ENCODE results near the gene CFAP53.

CFAP53 gene

DNA sequence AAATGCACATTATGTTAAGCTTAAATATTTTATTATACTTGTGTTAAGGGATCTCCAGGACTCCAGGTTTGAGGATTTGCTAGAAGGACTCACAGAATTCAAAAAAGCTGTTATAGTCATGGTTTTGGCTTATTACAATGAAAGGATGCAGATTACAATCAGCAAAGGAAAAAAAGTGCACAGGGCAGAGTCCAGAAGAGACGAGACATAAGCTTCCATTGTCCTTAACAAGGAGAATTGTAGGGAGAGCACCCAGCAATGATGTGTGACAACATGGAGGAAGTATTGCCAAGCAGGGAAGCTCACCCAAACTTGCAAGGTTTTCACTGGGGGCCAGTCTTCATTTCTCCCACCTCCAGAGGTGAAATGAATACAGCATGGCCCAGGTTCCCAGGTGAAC, 58.6 kb downstream of the CFAP53 start:
- H3K4me3 Mint-ChIP-seq: no peak overlapping the region
- peaks cover 15% of the 10 kb centered on the region for H3K4me1 Mint-ChIP-seq
- H3K36me3 Mint-ChIP-seq (ENCODE audit: low read depth): no peaks in the 10 kb centered on the region
- TF ChIP-seq, protein P1, sequence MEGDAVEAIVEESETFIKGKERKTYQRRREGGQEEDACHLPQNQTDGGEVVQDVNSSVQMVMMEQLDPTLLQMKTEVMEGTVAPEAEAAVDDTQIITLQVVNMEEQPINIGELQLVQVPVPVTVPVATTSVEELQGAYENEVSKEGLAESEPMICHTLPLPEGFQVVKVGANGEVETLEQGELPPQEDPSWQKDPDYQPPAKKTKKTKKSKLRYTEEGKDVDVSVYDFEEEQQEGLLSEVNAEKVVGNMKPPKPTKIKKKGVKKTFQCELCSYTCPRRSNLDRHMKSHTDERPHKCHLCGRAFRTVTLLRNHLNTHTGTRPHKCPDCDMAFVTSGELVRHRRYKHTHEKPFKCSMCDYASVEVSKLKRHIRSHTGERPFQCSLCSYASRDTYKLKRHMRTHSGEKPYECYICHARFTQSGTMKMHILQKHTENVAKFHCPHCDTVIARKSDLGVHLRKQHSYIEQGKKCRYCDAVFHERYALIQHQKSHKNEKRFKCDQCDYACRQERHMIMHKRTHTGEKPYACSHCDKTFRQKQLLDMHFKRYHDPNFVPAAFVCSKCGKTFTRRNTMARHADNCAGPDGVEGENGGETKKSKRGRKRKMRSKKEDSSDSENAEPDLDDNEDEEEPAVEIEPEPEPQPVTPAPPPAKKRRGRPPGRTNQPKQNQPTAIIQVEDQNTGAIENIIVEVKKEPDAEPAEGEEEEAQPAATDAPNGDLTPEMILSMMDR (IDR thresholded peaks at IDR 0.05; ENCODE audit: unreplicated experiment in 3 of 3): no peak
- H3K27ac Mint-ChIP-seq: no peak overlapping the region
- H3K9me3 Mint-ChIP-seq: no peaks in the 10 kb centered on the region
- H3K27me3 Mint-ChIP-seq (ENCODE audit: low read depth): peaks cover 71% of the 10 kb centered on the region

- H3K9me3 Mint-ChIP-seq: peaks cover 7% of the 10 kb centered on the region
- TF ChIP-seq, protein P1 (IDR thresholded peaks at IDR 0.05; ENCODE audit: unreplicated experiment in 3 of 3): peak; percentile 59 to 84 (median 73)
- peaks cover 72% of the 10 kb centered on the region for H3K27me3 Mint-ChIP-seq (ENCODE audit: low read depth)
- peak overlapping the region; percentile 5 to 54 (median 47) for H3K4me3 Mint-ChIP-seq
- H3K4me1 Mint-ChIP-seq: peaks cover 20% of the 10 kb centered on the region
- H3K36me3 Mint-ChIP-seq (ENCODE audit: low read depth): no peaks in the 10 kb centered on the region
- no peak overlapping the region for H3K27ac Mint-ChIP-seq
Measured at GRCh38 chr18:50203801-50204604, 62.3 kb downstream of the CFAP53 start.

DNA sequence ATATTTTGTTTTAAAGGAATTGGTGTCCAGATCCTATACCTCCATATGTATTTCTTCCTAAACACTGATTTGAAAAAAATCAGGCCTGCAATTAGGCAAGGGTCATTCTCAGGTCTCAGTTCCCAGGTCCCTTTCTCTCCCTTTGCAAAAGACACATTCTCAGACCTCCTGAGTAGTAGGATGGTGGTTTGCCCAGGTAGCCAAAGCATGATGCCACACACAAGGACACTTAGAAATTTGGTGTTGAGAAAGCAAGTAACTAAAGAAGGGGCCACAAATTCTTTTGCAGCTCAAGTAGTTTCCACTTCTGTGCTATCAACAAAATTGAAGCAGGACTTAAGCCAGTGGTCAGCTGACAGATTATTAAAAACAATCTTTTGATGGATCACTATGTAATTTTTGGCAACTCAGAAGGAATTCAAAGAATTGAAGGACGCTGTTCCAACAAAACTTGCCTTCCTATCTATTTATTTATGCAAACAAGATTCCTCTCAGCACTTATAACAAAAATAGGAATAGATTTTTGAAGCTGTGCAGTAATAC, 64.7 kb downstream of the CFAP53 start:
- H3K36me3 Mint-ChIP-seq (ENCODE audit: low read depth): no peaks in the 10 kb centered on the region
- peaks cover 12% of the 10 kb centered on the region for H3K9me3 Mint-ChIP-seq
- TF ChIP-seq, protein P1 (IDR thresholded peaks at IDR 0.05; ENCODE audit: unreplicated experiment in 3 of 3): no peak
- H3K4me1 Mint-ChIP-seq: peaks cover 22% of the 10 kb centered on the region
- H3K27ac Mint-ChIP-seq: no peak overlapping the region
- H3K27me3 Mint-ChIP-seq (ENCODE audit: low read depth): peaks cover 83% of the 10 kb centered on the region
- no peak overlapping the region for H3K4me3 Mint-ChIP-seq

DNA sequence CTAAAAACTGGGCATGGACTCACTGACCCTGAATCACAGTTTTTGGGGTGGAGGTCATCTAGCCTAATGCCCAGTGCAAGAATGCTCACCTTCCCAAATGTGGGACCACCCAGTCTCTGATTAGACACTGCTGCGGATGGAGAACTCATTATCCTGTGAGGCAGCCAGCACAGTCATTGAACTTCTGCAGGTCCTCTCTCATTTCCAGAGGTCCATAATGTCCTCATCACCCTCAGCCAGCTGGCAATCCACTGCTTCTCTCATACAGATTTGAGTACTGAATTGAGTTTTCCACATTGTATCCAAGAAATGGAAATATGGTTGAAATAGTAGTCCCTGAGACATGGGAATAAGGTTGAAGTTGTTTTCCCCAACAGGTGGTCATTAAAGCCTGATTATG, 66.4 kb downstream of the CFAP53 start:
- H3K27ac Mint-ChIP-seq: no peak overlapping the region

DNA sequence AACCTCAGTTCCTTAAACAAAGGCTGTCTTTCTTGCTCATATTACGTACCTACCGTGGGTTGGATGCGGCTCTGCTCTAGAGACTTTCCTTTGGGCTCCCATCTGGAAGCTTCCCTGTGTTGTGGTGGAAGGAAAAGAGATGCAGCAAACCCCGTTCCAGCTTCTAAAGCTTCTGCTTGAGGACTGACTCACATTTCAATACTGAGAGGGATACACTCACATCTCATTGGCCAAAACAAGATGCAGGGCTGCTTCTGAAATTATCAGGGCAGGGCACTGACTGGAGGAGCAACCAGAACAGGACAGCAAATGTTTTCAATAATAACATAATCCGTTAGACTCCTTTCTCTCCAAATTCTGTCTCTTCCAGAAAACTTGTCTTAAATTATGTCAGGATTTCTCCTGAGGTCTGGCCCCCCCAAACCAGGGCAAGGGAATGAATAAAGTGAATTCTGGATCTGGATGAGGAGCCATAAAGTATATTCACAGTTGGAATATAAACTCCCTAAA, 66.9 kb downstream of the CFAP53 start:
- peaks cover 27% of the 10 kb centered on the region for H3K4me1 Mint-ChIP-seq
- peaks cover 75% of the 10 kb centered on the region for H3K27me3 Mint-ChIP-seq (ENCODE audit: low read depth)
- TF ChIP-seq, protein P1 (IDR thresholded peaks at IDR 0.05; ENCODE audit: unreplicated experiment in 3 of 3): no peak
- H3K4me3 Mint-ChIP-seq: peak overlapping the region in 2 of 3 experiments; percentile 39 to 45
- H3K36me3 Mint-ChIP-seq (ENCODE audit: low read depth): no peaks in the 10 kb centered on the region
- peak overlapping the region in 1 of 3 experiments; percentile 14 for H3K27ac Mint-ChIP-seq
- H3K9me3 Mint-ChIP-seq: peaks cover 12% of the 10 kb centered on the region

More for the DNA sequence above, 66.4 kb downstream of the CFAP53 start:
- Mint-ChIP-seq H3K27me3 (ENCODE audit: low read depth) (peaks cover 80% of the 10 kb centered on the region), H3K4me1 (peaks cover 30% of the 10 kb centered on the region), H3K9me3 (peaks cover 12% of the 10 kb centered on the region), H3K36me3 (ENCODE audit: low read depth) (no peaks in the 10 kb centered on the region), H3K4me3 (no peak overlapping the region)
- TF ChIP-seq, protein P1 (IDR thresholded peaks at IDR 0.05; ENCODE audit: unreplicated experiment in 3 of 3): no peak
